NCI-H748 (cell line): ENCODE results near the gene SPNS2.

ENCODE experiments used
- DNase-seq: peaks from one replicate; lab custom pipeline; 2025; ENCODE audit not compliant: unreplicated experiment; lab: John Stamatoyannopoulos, UW

Gene SPNS2

GRCh38 chr17:4536742-4537411 lies 38.2 kb downstream of the SPNS2 start:
- DNase-seq = no peak

GRCh38 chr17:4537451-4538235 lies 39.0 kb downstream of the SPNS2 start:
- no peak for DNase-seq

- DNase-seq = no peak
Observed at GRCh38 chr17:4538236-4539002, 39.7 kb downstream of the SPNS2 start.

- no peak for DNase-seq
Observed at GRCh38 chr17:4539025-4539424, 40.3 kb downstream of the SPNS2 start.

- DNase-seq = no peak
Observed at GRCh38 chr17:4539576-4540223, 41.0 kb downstream of the SPNS2 start.

- DNase-seq = no peak
Observed at GRCh38 chr17:4540224-4540651, 41.6 kb downstream of the SPNS2 start.

- no peak for DNase-seq
Observed at GRCh38 chr17:4540687-4541327, 42.1 kb downstream of the SPNS2 start.

GRCh38 chr17:4541328-4542002 lies 42.8 kb downstream of the SPNS2 start:
- DNase-seq = no peak

GRCh38 chr17:4542003-4542725 lies 43.5 kb downstream of the SPNS2 start:
- no peak for DNase-seq

- DNase-seq = no peak
Observed at GRCh38 chr17:4542726-4543191, 44.1 kb downstream of the SPNS2 start.

GRCh38 chr17:4543557-4544026 lies 44.9 kb downstream of the SPNS2 start:
- no peak for DNase-seq

GRCh38 chr17:4544135-4544950 lies 45.7 kb downstream of the SPNS2 start:
- no peak for DNase-seq

GRCh38 chr17:4544951-4545216 lies 46.2 kb downstream of the SPNS2 start:
- DNase-seq = no peak

GRCh38 chr17:4545217-4545951 lies 46.7 kb downstream of the SPNS2 start:
- DNase-seq = no peak

GRCh38 chr17:4547118-4547906 lies 48.6 kb downstream of the SPNS2 start:
- DNase-seq = no peak

- no peak for DNase-seq
Observed at GRCh38 chr17:4548061-4548461, 49.4 kb downstream of the SPNS2 start.
